ENCODE results near the gene APOBEC3G. TPM values are rescaled to one million over a fixed set of nuclear protein-coding genes. Genes with fewer than 3 reads are reported as not detected.

Gene APOBEC3G
- total and polyA plus RNA-seq, 2 donors (not counting 1 experiment from before 2014, with no cell fraction given): 14.3 to 22.1 TPM

DNA sequence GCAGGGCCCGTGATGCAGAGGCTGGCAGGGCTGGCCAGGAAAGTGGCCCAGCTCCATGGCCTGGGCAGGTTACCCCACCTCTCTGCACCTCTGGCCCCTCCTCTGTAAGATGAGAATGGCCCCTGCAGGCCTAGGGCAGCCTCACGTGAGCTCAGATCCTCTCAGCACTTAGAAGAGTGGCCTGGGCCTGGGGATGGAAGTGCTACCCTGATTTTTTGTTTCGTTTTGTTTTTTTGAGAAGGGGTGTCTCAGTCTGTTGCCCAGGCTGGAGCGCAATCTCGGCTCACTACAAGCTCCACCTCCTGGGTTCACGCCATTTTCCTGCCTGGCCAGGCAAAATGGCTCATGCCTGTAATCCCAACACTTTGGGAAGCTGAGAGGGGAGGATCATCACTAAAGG lies 21.0 kb downstream of the APOBEC3G start:
- TF ChIP-seq EZH2 (IDR thresholded peaks at IDR 0.05; ENCODE audit: low read length, missing control alignments): no peak
- no peak for TF ChIP-seq CTCF (conservative IDR thresholded peaks at IDR 0.05 in 1 of 2, IDR thresholded peaks at IDR 0.05 in 1 of 2; ENCODE audit: low read depth in 1 of 2, low read length in 2 of 2)
- no peaks in the 10 kb centered on the region for H4K20me1 ChIP-seq (ENCODE audit: control insufficient read depth, extremely low read depth, insufficient read depth, low read length)
- H3K4me2 ChIP-seq (ENCODE audit: extremely low read depth, insufficient read depth, low read length): no peak overlapping the region
- no peak overlapping the region for H3K27ac ChIP-seq (ENCODE audit: insufficient read depth, low read length)
- no peak for DNase-seq (ENCODE audit: low read depth in 2 of 2)
- no peaks in the 10 kb centered on the region for H3K79me2 ChIP-seq (ENCODE audit: control insufficient read depth, insufficient read depth, low read length)
- H2AFZ ChIP-seq (ENCODE audit: low read length): no peak overlapping the region
- no peak overlapping the region for H3K4me3 ChIP-seq (replicated peaks in 1 of 4; ENCODE audit: control extremely low read depth in 1 of 4, insufficient read depth in 1 of 4, low read depth in 3 of 4, low read length in 4 of 4)
- no peaks in the 10 kb centered on the region for H3K36me3 ChIP-seq (ENCODE audit: control insufficient read depth, insufficient read depth, low read length)
- H3K9ac ChIP-seq (ENCODE audit: insufficient read depth, low read length): no peak overlapping the region
- H3K4me1 ChIP-seq (ENCODE audit: control insufficient read depth, extremely low read depth, insufficient read depth, low read length): no peaks in the 10 kb centered on the region
- H3K27me3 ChIP-seq (ENCODE audit: control insufficient read depth, insufficient read depth, low read length): peaks cover 3% of the 10 kb centered on the region
- H3K9me3 ChIP-seq (ENCODE audit: control insufficient read depth, insufficient read depth, low read depth, low read length): no peaks in the 10 kb centered on the region

DNA sequence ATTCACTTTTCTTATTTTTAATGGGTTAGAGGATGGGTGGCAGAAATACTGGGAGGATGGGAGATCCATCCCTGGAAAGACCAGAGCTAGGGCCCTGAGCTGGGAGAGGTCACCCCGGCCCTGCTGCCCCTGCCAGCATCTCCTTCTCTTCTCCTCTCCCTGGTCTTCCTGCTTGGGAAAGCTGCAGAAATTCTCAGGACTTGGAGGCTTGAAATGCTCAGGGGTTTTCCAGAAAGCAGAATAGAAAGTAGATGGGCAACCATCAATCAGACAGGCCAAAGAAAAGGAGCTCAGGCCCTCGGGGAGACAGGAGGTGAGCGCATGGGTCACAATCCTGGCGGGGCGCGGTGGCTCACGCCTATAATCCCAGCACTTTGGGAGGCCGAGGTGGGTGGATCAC lies 21.5 kb downstream of the APOBEC3G start:
- Histone ChIP-seq H3K36me3 (ENCODE audit: control insufficient read depth, insufficient read depth, low read length) (no peaks in the 10 kb centered on the region), H3K9ac (ENCODE audit: insufficient read depth, low read length) (no peak overlapping the region), H3K4me1 (ENCODE audit: control insufficient read depth, extremely low read depth, insufficient read depth, low read length) (no peaks in the 10 kb centered on the region), H3K4me3 (replicated peaks in 1 of 4; ENCODE audit: control extremely low read depth in 1 of 4, insufficient read depth in 1 of 4, low read depth in 3 of 4, low read length in 4 of 4) (no peak overlapping the region), H3K4me2 (ENCODE audit: extremely low read depth, insufficient read depth, low read length) (no peak overlapping the region), H3K27me3 (ENCODE audit: control insufficient read depth, insufficient read depth, low read length) (peaks cover 3% of the 10 kb centered on the region), H2AFZ (ENCODE audit: low read length) (no peak overlapping the region), H3K79me2 (ENCODE audit: control insufficient read depth, insufficient read depth, low read length) (no peaks in the 10 kb centered on the region), H3K9me3 (ENCODE audit: control insufficient read depth, insufficient read depth, low read depth, low read length) (no peaks in the 10 kb centered on the region), H4K20me1 (ENCODE audit: control insufficient read depth, extremely low read depth, insufficient read depth, low read length) (no peaks in the 10 kb centered on the region), H3K27ac (ENCODE audit: insufficient read depth, low read length) (no peak overlapping the region)
- no peak for DNase-seq (ENCODE audit: low read depth in 2 of 2)
- TF ChIP-seq EZH2 (IDR thresholded peaks at IDR 0.05; ENCODE audit: low read length, missing control alignments) (no peak), CTCF (conservative IDR thresholded peaks at IDR 0.05 in 1 of 2, IDR thresholded peaks at IDR 0.05 in 1 of 2; ENCODE audit: low read depth in 1 of 2, low read length in 2 of 2) (no peak)

DNA sequence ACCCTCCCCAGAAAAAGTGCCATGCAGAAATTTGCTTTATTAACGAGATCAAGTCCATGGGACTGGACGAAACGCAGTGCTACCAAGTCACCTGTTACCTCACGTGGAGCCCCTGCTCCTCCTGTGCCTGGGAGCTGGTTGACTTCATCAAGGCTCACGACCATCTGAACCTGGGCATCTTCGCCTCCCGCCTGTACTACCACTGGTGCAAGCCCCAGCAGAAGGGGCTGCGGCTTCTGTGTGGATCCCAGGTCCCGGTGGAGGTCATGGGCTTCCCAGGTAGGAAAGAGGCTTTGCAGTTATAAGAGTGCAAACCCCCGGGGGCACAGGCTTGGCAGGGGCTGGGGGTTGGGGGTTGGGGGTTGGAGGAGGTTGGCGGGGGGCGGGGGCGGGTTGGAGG lies 24.2 kb downstream of the APOBEC3G start:
- H4K20me1 ChIP-seq (ENCODE audit: control insufficient read depth, extremely low read depth, insufficient read depth, low read length): no peaks in the 10 kb centered on the region

More for the DNA sequence above, 24.2 kb downstream of the APOBEC3G start:
- Histone ChIP-seq H3K36me3 (ENCODE audit: control insufficient read depth, insufficient read depth, low read length) (no peaks in the 10 kb centered on the region), H3K4me2 (ENCODE audit: extremely low read depth, insufficient read depth, low read length) (no peak overlapping the region), H3K79me2 (ENCODE audit: control insufficient read depth, insufficient read depth, low read length) (no peaks in the 10 kb centered on the region), H3K9me3 (ENCODE audit: control insufficient read depth, insufficient read depth, low read depth, low read length) (no peaks in the 10 kb centered on the region), H2AFZ (ENCODE audit: low read length) (no peak overlapping the region), H3K9ac (ENCODE audit: insufficient read depth, low read length) (no peak overlapping the region), H3K27me3 (ENCODE audit: control insufficient read depth, insufficient read depth, low read length) (peaks cover 3% of the 10 kb centered on the region), H3K27ac (ENCODE audit: insufficient read depth, low read length) (no peak overlapping the region), H3K4me1 (ENCODE audit: control insufficient read depth, extremely low read depth, insufficient read depth, low read length) (no peaks in the 10 kb centered on the region), H3K4me3 (replicated peaks in 1 of 4; ENCODE audit: control extremely low read depth in 1 of 4, insufficient read depth in 1 of 4, low read depth in 3 of 4, low read length in 4 of 4) (no peak overlapping the region)
- DNase-seq (ENCODE audit: low read depth in 2 of 2): no peak
- TF ChIP-seq CTCF (conservative IDR thresholded peaks at IDR 0.05 in 1 of 2, IDR thresholded peaks at IDR 0.05 in 1 of 2; ENCODE audit: low read depth in 1 of 2, low read length in 2 of 2) (no peak), EZH2 (IDR thresholded peaks at IDR 0.05; ENCODE audit: low read length, missing control alignments) (no peak)
